Measurements from ENCODE around the gene SUPT3H.

GRCh38 chr6:44892579-44892978, 485.2 kb downstream of the SUPT3H start:
- TF ChIP-seq POLR2A (IDR thresholded peaks at IDR 0.05; ENCODE audit: control extremely low read depth in 1 of 2, low read depth in 2 of 2, low read length in 2 of 2) = no peak
- TF ChIP-seq SP1 (IDR thresholded peaks at IDR 0.05; ENCODE audit: low read depth, low read length) = no peak
